A549 (cell line): ENCODE results near the gene METTL1. TPM values are rescaled to one million over a fixed set of nuclear protein-coding genes. Genes with fewer than 3 reads are reported as not detected.

Experiments
- ATAC-seq, 2 experiments: fragments of 200-7000 bp in 1 of 2; fragments of >200 bp in 1 of 2; cut with Nextera tagmentation in 1 of 2; cut with Tn5 transposase in 1 of 2; 3 replicates each; pipeline versions ENCODE4 v1.8.0 to v1.9.1; 2018 to 2020; ENCODE audit warnings: mild to moderate bottlenecking in 1 of 2, moderate library complexity in 1 of 2
- CTCF ChIA-PET: fragments of 300-600 bp; sonication (Branson Sonifier 250); formaldehyde crosslinking; extraction: SDS; loops from one replicate; lab custom pipeline; 2021; ENCODE audit warnings: antibody characterized with exemption, inconsistent platforms; lab: Yijun Ruan, JAX
- POLR2A ChIA-PET: fragments of 350-600 bp; formaldehyde crosslinking; extraction: SDS; loops from one replicate; lab custom pipeline; 2021; ENCODE audit warnings: antibody characterized with exemption, inconsistent platforms; lab: Yijun Ruan, JAX
- DNase-seq, 2 experiments: peaks; one replicate each; pipeline versions ENCODE4 v3.0.0 to v3.0.0-alpha.2; 2011 to 2016; ENCODE audit warnings: low read depth in 1 of 2, low spot score in 1 of 2
- FAIRE-seq: peaks from 2 replicates; lab custom pipeline; 2011; peaks lifted over from hg19 to GRCh38; lab: Jason Lieb, UNC
- H3K27ac ChIP-seq, 2 experiments: fragments of >200 bp; sonication (Bioruptor Twin); formaldehyde crosslinking; 3 replicates each; pipeline ENCODE4 v1.5.1; 2016 to 2017
- H3K4me1 ChIP-seq: fragments of >200 bp; sonication (Bioruptor Twin); formaldehyde crosslinking; 3 replicates; pipeline ENCODE4 v1.6.1; 2016
- H3K4me2 ChIP-seq: fragments of >200 bp; sonication (Bioruptor Twin); formaldehyde crosslinking; 3 replicates; pipeline ENCODE4 v1.6.1; 2016
- H3K4me3 ChIP-seq: fragments of >200 bp; sonication (Bioruptor Twin); formaldehyde crosslinking; 3 replicates; pipeline ENCODE4 v1.5.1; 2016
- H3K9me3 ChIP-seq: fragments of >200 bp; sonication (Bioruptor Twin); formaldehyde crosslinking; 3 replicates; pipeline ENCODE4 v1.6.1; 2016
- BHLHE40 ChIP-seq: IDR thresholded peaks from 2 replicates; pipeline ENCODE4 v1.6.1; 2012; ENCODE audit warnings: low read depth, low read length, inconsistent platforms
- CHD4 ChIP-seq: fragments of 200-600 bp; sonication (generic); IDR thresholded peaks from 2 replicates; pipeline ENCODE4 v1.6.1; 2016; ENCODE audit warnings: antibody characterized with exemption, mild to moderate bottlenecking, borderline replicate concordance
- EHF ChIP-seq: fragments of 250-450 bp; sonication (Bioruptor Pico); IDR thresholded peaks from 2 replicates; pipeline ENCODE4 v1.5.0; 2020; ENCODE audit warnings: mild to moderate bottlenecking
- ESRRA ChIP-seq: fragments of 150-350 bp; IDR thresholded peaks from 2 replicates; pipeline ENCODE4 v1.6.1; 2014; ENCODE audit warnings: mild to moderate bottlenecking, low read length, borderline replicate concordance
- HOXA7 ChIP-seq: fragments of 250-450 bp; sonication (Bioruptor Pico); IDR thresholded peaks from 2 replicates; pipeline ENCODE4 v1.5.0; 2020; ENCODE audit warnings: mild to moderate bottlenecking, moderate library complexity
- HOXB13 ChIP-seq: fragments of 250-450 bp; sonication (Bioruptor Pico); IDR thresholded peaks from 2 replicates; pipeline ENCODE4 v1.5.0; 2020; ENCODE audit warnings: low read depth, mild to moderate bottlenecking, moderate library complexity
- HOXB5 ChIP-seq: fragments of 250-450 bp; sonication (Bioruptor Pico); IDR thresholded peaks from 2 replicates; pipeline ENCODE4 v1.5.0; 2020; ENCODE audit warnings: mild to moderate bottlenecking, moderate library complexity
- KDM5A ChIP-seq: fragments of 200-600 bp; sonication (generic); IDR thresholded peaks from 2 replicates; pipeline ENCODE4 v1.6.1; 2016; ENCODE audit warnings: antibody characterized with exemption, mild to moderate bottlenecking
- PHF8 ChIP-seq: fragments of 200-600 bp; sonication (generic); IDR thresholded peaks from 2 replicates; pipeline ENCODE4 v1.6.1; 2016; ENCODE audit warnings: low read depth, mild to moderate bottlenecking, antibody characterized with exemption, moderate library complexity, borderline replicate concordance
- POLR2A ChIP-seq: IDR thresholded peaks from 2 replicates; pipeline ENCODE4 v1.6.1; 2012; ENCODE audit warnings: mild to moderate bottlenecking, low read length
- RAD21 ChIP-seq, 2 experiments: fragments of >200 bp in 1 of 2; sonication (Bioruptor Twin) in 1 of 2; formaldehyde crosslinking in 1 of 2; IDR thresholded peaks in 1 of 2; conservative IDR thresholded peaks in 1 of 2; 2 replicates in 1 of 2; 3 replicates in 1 of 2; pipeline ENCODE4 v1.6.1; 2012 to 2018; ENCODE audit warnings: inconsistent platforms in 1 of 2
- RCOR1 ChIP-seq: fragments of 150-350 bp; IDR thresholded peaks from 2 replicates; pipeline ENCODE4 v1.6.1; 2014; ENCODE audit warnings: antibody characterized with exemption, low read length, low read depth
- RNF2 ChIP-seq: fragments of 200-600 bp; sonication (generic); IDR thresholded peaks from 2 replicates; pipeline ENCODE4 v1.6.1; 2016; ENCODE audit warnings: low read depth, mild to moderate bottlenecking, antibody characterized with exemption, moderate library complexity, borderline replicate concordance
- SMC3 ChIP-seq: fragments of >200 bp; sonication (Bioruptor Twin); formaldehyde crosslinking; IDR thresholded peaks from 3 replicates; pipeline ENCODE4 v1.6.1; 2018; ENCODE audit warnings: inconsistent platforms
- SREBF2 ChIP-seq: fragments of 450-650 bp; IDR thresholded peaks from 2 replicates; pipeline ENCODE4 v1.6.1; 2014; ENCODE audit warnings: mild to moderate bottlenecking, moderate library complexity
- TP53 ChIP-seq: fragments of 250-450 bp; sonication (Bioruptor Pico); IDR thresholded peaks from 2 replicates; pipeline ENCODE4 v1.5.0; 2021; ENCODE audit warnings: mild to moderate bottlenecking, moderate library complexity
- ZNF302 ChIP-seq: fragments of 250-450 bp; sonication (Bioruptor Pico); IDR thresholded peaks from 2 replicates; pipeline ENCODE4 v1.9.0; 2021; ENCODE audit warnings: inconsistent platforms, mild to moderate bottlenecking, moderate library complexity
- ZSCAN20 ChIP-seq: fragments of 250-450 bp; sonication (Bioruptor Pico); IDR thresholded peaks from 2 replicates; pipeline ENCODE4 v1.8.0; 2022; ENCODE audit warnings: mild to moderate bottlenecking, moderate library complexity
- WGBS: methylation state at CpG from one replicate; pipeline ENCODE4 v1.1.6; 2017; ENCODE audit errors: missing lambda C conversion rate; 5-methylcytosine and 5-hydroxymethylcytosine counted together
- polyA plus RNA-seq, 4 experiments: library from polyadenylated mRNA; depleted of rRNA in 3 of 4; stranded (reverse); fragments of >200 nt; fragmentation: RNase III in 1 of 4; extraction: RNeasy Plus Mini Kit Qiagen cat#74134 plus additional on column Dnase treatment in 1 of 4; gene quantifications; 2 replicates in 3 of 4; 3 replicates in 1 of 4; pipeline ENCODE4 v1.2.3, GENCODE V29; 2011 to 2017
- TF ChIP-seq, protein P1 (sequence below): fragments of >200 bp; sonication (Bioruptor Twin); formaldehyde crosslinking; IDR thresholded peaks from 3 replicates; pipeline ENCODE4 v1.5.1; 2016
- TF ChIP-seq, protein P2 (sequence below): fragments of 450-650 bp; IDR thresholded peaks from 2 replicates; pipeline ENCODE4 v1.6.1; 2014; ENCODE audit warnings: antibody characterized with exemption
- TF ChIP-seq, protein P3 (sequence below): fragments of 200-600 bp; sonication (generic); IDR thresholded peaks from 2 replicates; pipeline ENCODE4 v1.6.1; 2016; ENCODE audit warnings: antibody characterized with exemption, mild to moderate bottlenecking, moderate library complexity

The METTL1 gene
- polyA plus RNA-seq, 2 of the 4 experiments (the other 2 are of a cell fraction): 55.2 to 60.2 TPM

DNA sequence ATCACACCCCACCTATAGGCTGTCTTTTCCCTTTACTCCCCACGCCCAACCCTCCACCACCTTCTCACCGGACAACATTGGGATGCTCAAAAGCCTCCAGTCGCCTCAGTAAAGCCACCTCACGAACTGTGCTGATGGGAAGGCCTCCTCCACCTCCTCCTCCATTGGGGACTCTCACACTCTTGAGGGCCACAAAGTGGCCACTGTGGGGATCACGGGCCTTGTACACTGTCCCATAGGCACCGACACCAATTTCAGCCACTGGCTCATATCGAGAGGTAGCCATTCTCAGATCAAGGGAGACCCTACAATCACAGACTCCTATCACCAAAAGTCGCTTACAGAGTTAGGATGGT lies 20.5 kb downstream of the METTL1 start:
- ATAC-seq (peak; percentile 1 to 2; a peak in 2 of 6 replicates), DNase-seq (no peak), FAIRE-seq (no peak)
- POLR2A ChIA-PET: no interaction called here
- Histone ChIP-seq H3K4me3 (peak overlapping the region; percentile 69), H3K4me2 (peak overlapping the region; percentile 80), H3K27ac (peak overlapping the region; percentile 91 to 98), H3K4me1 (peaks cover 31% of the 10 kb centered on the region), H3K9me3 (no peaks in the 10 kb centered on the region)
- TF ChIP-seq HOXB5 (CRISPR knock-in tag) (no peak), PHF8 (no peak), POLR2A (0 out of 2 replicates have a peak, but pooled peaks have one; percentile 13), RCOR1 (no peak)
- 24% methylated on average over 8 of the region's 8 CpGs for WGBS
- CTCF ChIA-PET: interaction anchor here (1.7 kb wide), 1 partner anchor 25 kb away, joined by 9 read pairs; no protein-coding TSS in a partner anchor

DNA sequence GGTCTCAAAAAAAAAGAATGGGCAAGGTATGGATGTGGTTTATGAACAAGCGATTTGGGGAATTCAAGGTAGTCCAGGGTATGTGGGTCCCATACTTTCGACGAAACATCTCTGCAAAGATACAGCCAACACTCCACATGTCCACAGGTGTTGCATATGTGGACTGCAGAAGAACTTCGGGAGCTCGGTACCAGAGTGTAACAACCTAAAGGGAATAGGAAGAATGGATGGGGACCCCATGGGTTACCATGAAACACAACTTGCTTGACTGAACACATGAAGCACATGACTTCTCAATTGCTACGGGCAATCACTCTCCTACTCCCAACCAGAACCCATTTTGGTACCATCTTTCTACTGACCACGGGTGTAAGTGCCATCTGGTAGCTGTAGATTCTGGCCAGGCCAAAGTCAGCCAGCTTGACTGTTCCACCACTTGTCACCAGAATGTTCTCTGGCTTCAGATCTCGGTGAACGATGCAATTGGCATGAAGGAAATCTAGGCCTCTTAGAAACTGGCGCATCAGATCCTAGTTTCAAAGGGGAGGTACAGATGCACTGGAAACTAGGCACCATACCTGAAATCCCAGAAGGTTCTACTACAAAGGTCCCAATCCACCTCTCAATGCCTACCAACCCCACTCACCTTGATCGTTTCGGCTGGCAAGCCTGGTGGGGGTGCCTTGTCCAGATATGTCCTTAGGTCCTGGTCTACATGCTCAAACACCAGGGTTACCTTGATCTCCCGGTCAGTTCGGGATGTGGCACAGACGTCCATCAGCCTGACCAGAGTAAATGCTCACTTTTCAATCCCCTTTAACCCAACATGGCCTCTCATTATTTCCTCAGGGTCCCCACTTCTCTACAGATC lies 21.1 kb downstream of the METTL1 start:
- DNase-seq (no peak), FAIRE-seq (no peak), ATAC-seq (no peak)
- H3K4me1 ChIP-seq: peaks cover 30% of the 10 kb centered on the region
- H3K4me3 ChIP-seq: peak overlapping the region; percentile 69
- ChIA-PET CTCF (interaction anchor here (0.7 to 1.7 kb wide), 6 partner anchors 10 to 537 kb away, joined by 3 to 9 read pairs (median 4); partner anchors contain the start of gene AGAP2), POLR2A (no interaction called here)
- H3K27ac ChIP-seq: peak overlapping the region; percentile 91 to 98
- 91% methylated on average over 15 of the region's 15 CpGs for WGBS
- peak overlapping the region; percentile 80 for H3K4me2 ChIP-seq
- no peaks in the 10 kb centered on the region for H3K9me3 ChIP-seq
- no peak for TF ChIP-seq KDM5A
- TF ChIP-seq HOXA7: no peak
- TF ChIP-seq BHLHE40: no peak
- no peak for TF ChIP-seq RAD21 (conservative IDR thresholded peaks at IDR 0.05 in 1 of 2, IDR thresholded peaks at IDR 0.05 in 1 of 2)
- no peak for TF ChIP-seq ZNF302 (CRISPR knock-in tag)
- TF ChIP-seq, protein P1, sequence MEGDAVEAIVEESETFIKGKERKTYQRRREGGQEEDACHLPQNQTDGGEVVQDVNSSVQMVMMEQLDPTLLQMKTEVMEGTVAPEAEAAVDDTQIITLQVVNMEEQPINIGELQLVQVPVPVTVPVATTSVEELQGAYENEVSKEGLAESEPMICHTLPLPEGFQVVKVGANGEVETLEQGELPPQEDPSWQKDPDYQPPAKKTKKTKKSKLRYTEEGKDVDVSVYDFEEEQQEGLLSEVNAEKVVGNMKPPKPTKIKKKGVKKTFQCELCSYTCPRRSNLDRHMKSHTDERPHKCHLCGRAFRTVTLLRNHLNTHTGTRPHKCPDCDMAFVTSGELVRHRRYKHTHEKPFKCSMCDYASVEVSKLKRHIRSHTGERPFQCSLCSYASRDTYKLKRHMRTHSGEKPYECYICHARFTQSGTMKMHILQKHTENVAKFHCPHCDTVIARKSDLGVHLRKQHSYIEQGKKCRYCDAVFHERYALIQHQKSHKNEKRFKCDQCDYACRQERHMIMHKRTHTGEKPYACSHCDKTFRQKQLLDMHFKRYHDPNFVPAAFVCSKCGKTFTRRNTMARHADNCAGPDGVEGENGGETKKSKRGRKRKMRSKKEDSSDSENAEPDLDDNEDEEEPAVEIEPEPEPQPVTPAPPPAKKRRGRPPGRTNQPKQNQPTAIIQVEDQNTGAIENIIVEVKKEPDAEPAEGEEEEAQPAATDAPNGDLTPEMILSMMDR: no peak
- TF ChIP-seq SMC3: no peak
- TF ChIP-seq EHF (CRISPR knock-in tag): no peak
- TF ChIP-seq SREBF2: no peak
- TF ChIP-seq, protein P2, sequence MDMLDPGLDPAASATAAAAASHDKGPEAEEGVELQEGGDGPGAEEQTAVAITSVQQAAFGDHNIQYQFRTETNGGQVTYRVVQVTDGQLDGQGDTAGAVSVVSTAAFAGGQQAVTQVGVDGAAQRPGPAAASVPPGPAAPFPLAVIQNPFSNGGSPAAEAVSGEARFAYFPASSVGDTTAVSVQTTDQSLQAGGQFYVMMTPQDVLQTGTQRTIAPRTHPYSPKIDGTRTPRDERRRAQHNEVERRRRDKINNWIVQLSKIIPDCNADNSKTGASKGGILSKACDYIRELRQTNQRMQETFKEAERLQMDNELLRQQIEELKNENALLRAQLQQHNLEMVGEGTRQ: no peak
- TF ChIP-seq, protein P3, sequence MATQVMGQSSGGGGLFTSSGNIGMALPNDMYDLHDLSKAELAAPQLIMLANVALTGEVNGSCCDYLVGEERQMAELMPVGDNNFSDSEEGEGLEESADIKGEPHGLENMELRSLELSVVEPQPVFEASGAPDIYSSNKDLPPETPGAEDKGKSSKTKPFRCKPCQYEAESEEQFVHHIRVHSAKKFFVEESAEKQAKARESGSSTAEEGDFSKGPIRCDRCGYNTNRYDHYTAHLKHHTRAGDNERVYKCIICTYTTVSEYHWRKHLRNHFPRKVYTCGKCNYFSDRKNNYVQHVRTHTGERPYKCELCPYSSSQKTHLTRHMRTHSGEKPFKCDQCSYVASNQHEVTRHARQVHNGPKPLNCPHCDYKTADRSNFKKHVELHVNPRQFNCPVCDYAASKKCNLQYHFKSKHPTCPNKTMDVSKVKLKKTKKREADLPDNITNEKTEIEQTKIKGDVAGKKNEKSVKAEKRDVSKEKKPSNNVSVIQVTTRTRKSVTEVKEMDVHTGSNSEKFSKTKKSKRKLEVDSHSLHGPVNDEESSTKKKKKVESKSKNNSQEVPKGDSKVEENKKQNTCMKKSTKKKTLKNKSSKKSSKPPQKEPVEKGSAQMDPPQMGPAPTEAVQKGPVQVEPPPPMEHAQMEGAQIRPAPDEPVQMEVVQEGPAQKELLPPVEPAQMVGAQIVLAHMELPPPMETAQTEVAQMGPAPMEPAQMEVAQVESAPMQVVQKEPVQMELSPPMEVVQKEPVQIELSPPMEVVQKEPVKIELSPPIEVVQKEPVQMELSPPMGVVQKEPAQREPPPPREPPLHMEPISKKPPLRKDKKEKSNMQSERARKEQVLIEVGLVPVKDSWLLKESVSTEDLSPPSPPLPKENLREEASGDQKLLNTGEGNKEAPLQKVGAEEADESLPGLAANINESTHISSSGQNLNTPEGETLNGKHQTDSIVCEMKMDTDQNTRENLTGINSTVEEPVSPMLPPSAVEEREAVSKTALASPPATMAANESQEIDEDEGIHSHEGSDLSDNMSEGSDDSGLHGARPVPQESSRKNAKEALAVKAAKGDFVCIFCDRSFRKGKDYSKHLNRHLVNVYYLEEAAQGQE: no peak
- no peak for TF ChIP-seq CHD4
- no peak for TF ChIP-seq ESRRA
- TF ChIP-seq RNF2: no peak
- no peak for TF ChIP-seq ZSCAN20 (CRISPR knock-in tag)
- no peak for TF ChIP-seq RCOR1
- TF ChIP-seq HOXB13 (CRISPR knock-in tag): no peak
- TF ChIP-seq TP53 (CRISPR knock-in tag): no peak
- no peak for TF ChIP-seq POLR2A
